GM19023 (cell line): ENCODE data around the gene TNFSF8.

ENCODE experiments used
- ATAC-seq: cut with Tn5 transposase; IDR thresholded peaks from one replicate; pipeline ENCODE4 v1.9.1; 2021; ENCODE audit warnings: mild to moderate bottlenecking, moderate library complexity; ENCODE audit not compliant: unreplicated experiment

Gene TNFSF8

GRCh38 chr9:114930056-114930812, at the start of gene TNFSF8:
Gene TNFSF8, minus strand, starts transcription at chr9:114930591. Its CDS starts 288 bp downstream, at chr9:114930303.
- ATAC-seq = no peak

DNA sequence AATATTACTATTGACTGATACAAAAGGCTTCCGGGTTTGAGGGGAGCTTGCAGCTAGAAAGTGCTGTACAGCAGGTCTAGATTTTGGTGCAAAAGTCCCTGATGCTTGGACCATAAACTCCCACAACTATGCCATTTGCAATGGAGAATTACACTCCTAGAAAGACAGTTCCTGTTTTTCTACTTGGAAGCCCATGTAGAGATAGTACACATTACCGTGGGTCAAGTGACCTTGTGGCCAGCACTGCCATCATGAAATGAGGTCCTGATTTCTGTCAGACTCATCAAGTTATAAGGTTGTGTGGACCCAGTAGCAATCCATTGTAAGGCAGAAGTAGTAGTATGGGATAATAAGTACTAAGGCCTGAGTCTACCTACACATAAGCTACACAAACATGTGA, 42.8 kb upstream of the TNFSF8 start:
- ATAC-seq = no peak

DNA sequence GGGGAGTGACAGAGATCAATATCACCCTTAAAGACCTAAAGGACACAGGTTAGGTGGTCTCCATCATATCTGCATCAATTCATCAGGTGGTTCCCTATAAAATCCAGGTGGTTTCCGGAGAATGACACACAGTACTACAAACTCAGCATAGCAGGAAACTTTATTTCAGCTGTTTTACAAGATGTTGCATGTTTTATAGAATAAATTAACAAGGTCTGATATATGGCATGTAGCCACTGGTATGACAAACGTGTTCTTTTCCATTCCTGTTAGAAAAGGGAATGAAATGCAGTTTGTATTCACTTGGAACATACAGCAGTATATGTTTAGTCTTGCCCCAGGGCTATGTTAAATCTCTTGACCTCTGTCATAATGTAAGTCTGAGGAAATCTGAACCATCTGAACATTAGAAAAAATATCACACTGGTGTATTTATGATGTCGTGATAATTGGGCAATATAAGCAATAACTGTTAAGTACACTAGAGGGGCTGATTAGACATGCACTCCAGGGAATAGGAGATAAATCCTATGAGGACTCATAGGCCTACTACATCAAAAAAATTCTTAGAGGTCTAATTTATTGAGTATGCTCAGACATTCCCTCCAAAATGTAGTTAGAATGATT, 42.2 kb upstream of the TNFSF8 start:
- no peak for ATAC-seq

- no peak for ATAC-seq
These were observed 38.9 kb upstream of the TNFSF8 start for GRCh38 chr9:114969269-114969668.

DNA sequence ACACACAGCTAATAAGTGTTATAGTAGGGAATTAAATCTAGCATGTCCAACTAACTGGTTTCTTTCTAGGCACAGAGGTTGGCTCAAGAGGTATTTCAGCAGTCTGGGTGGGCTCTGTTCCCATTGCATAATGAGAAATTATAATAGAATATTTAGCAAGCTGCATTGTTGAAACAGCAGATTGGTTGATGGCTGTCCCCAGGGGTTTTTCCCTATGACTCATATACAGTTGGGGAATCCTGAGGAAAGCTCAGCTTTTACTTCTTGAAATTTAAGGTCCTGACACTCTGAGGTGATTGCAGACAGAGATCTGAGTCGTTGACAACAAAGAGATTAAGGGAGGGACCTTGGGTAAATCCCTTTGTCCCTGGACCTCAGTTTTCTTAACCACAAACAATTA, 38.3 kb upstream of the TNFSF8 start:
- no peak for ATAC-seq

DNA sequence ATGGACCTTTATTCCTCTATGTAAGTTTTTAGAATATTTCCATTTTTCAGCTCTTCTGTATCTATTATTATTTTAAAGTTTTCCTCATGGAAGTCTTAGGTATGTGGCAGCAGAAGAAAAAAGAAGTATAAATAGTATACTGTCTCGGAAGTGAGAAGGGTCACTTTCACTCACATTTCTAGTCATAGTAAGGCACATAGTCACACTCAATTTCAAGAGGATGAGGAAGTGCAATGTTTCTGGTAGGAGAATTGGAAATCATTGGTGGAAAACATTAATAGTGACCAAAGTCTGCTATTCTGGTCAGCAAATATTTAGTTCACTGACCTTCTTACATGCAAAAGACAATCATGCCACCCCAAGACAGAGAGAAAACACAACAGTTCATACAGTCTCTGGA, 35.2 kb upstream of the TNFSF8 start:
- no peak for ATAC-seq

DNA sequence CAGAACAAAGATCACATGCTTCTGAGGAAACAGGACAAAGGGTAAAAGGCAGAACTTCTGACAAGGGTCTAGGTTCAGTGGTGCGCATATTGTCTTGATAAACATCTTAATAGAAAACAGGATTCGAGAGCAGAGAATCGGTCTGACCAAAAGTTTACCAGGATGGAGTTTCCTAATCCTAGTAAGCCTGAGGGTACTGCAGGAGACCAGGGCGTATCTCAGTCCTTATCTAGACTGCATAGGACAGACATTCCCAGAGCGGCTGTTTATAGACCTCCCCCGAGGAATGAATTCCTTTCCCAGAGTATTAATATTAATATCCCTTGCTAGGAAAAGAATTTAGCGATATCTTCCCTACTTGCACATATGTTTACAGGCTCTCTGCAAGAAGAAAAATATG, 32.4 kb upstream of the TNFSF8 start:
- no peak for ATAC-seq

DNA sequence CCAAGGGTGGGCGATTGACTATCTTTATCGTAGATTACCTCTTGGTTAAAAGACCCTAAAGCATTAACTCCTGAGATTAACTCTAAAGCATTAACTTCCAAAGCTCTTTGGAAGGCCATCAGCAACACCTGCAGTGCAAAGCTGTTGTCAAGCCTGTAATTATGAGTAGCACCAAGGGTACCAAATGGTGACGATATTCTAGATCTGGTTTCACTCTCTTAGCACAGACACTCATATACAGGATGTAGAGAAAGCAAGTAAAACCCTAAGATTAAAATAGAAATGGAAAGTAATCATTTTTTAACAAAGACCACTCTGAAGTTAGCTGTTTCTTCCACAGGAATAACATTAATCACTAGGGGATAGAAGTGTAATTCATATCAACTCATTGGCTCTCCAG, 29.9 kb upstream of the TNFSF8 start:
- no peak for ATAC-seq

- no peak for ATAC-seq
These were observed 28.4 kb upstream of the TNFSF8 start for GRCh38 chr9:114958844-114959235.

- ATAC-seq = no peak
These were observed 27.8 kb upstream of the TNFSF8 start for GRCh38 chr9:114958021-114958843.

GRCh38 chr9:114957558-114957957, 27.2 kb upstream of the TNFSF8 start:
- ATAC-seq = no peak

DNA sequence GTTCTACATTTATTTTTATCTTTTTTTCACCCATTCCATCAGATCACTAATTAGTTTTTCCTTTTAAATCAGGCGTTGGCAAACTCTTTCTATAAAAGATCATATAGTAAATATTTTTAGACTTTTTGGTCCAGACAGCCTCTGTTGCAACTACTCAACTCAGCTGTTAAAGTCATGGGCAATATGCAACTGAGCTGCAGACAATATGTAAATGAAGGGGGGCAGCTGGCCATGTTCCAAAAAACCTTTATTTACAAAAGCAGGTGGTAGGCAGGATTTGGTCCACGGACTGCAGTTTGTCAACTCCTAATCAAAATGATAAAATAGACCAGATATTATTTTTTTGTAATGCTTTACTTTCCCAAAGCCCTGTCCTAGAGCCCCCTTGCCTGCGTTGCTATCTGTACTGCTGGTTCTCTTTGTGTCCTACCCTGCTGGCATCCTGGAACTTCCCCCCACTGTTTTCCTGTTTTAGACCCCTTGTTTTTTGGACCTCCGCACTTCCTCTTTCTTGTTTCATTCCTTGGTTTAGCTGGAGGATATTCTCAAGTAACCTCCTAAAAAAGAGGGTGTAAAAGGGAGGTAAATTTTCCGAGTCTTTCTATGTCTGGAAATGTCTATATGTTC, 24.7 kb upstream of the TNFSF8 start:
- ATAC-seq = no peak

GRCh38 chr9:114953959-114954358, 23.6 kb upstream of the TNFSF8 start:
- ATAC-seq = no peak

- ATAC-seq = no peak
These were observed 22.7 kb upstream of the TNFSF8 start for GRCh38 chr9:114953046-114953445.

DNA sequence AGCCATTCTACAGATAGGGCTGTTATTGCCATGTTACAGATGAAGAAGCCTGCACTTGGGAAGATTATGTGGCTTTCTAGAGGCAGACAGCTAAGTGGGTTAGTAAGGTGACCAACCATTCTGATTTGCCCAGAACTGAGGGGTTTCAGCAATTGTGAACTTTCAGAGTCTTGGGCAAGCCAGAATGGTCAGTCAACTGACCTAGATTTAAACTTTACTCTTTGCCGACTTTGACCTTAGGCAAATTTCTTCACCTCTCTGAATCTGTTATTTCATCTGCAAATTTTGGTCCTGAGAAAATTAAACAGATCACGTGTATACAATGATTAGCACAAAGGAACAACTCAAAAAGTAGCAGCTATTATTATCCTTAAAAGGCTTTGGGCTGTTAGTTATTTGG, 20.4 kb upstream of the TNFSF8 start:
- ATAC-seq = no peak

DNA sequence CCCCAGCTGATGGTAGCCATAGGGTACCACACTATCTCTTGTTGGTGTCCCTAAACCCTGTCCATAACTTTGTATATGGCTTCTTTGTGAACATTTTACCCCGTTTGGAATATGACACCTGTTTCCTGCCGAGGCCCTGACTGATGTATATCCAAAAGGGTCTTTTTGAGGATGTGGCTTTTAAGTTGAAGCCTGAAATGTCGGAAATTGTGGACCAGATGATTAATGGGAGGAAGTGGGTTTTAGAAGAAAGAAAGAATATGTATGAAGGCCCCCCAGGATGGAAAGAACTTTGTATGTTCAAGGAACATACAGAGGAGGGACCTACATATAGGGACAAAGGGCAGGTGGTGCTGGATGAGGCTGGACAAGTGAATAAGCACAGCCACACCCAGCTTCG, 16.7 kb upstream of the TNFSF8 start:
- ATAC-seq = no peak

DNA sequence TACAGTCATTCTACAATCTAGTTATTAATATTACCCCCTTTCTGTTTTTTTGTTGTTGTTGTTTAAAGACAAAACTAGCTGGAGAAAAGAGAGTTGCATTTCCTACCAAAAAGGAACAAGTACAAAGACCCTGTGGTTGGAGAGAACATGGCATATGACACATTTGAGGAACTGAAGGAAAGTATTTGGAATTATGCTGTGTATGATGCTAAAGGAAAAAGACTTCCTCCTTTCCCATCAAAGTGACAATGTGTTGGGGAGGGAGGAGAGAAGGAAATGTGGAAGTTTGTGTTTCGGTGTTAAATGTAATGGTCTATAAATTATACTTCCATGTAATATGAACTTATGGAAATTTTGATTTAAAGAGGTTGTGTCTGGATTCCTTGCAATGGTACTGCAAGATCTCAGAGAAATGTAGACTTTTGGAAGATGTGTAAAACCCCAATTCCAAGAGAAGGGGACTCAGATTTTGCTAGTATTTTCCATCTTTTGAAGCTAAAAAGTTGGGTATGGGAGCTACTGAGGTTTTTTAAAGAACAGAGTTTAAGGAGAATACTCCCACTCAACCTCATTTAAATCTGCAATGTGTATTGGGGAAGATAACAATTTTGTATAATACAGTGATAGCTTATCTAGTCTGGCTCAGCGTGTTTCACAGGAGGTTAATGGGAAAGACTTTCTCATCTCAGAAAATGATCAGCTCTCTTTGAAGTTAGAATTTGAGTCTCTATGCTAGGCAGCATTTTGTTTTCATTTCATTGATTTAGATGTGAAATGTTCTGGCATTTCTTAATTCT, 15.4 kb upstream of the TNFSF8 start:
- no peak for ATAC-seq

DNA sequence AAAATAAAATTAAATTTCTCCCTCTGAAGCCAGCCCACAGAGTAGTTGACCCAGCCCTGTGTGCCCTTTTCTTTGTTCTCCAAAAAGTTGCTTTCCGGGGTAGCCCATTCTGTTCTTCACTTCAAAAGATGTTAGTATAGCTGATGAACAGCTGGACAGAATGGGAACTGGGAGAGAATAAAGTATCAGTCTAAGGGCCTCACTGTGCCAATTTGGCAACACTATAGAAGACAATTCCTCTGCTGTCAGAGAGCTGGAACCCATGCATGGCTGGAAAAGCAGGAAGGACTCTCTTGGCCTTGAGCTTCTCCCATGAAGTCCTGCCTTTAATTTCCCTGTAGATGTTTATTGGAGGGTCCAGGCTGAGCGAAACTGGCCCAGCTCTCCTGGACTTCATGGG, 11.0 kb upstream of the TNFSF8 start:
- no peak for ATAC-seq

DNA sequence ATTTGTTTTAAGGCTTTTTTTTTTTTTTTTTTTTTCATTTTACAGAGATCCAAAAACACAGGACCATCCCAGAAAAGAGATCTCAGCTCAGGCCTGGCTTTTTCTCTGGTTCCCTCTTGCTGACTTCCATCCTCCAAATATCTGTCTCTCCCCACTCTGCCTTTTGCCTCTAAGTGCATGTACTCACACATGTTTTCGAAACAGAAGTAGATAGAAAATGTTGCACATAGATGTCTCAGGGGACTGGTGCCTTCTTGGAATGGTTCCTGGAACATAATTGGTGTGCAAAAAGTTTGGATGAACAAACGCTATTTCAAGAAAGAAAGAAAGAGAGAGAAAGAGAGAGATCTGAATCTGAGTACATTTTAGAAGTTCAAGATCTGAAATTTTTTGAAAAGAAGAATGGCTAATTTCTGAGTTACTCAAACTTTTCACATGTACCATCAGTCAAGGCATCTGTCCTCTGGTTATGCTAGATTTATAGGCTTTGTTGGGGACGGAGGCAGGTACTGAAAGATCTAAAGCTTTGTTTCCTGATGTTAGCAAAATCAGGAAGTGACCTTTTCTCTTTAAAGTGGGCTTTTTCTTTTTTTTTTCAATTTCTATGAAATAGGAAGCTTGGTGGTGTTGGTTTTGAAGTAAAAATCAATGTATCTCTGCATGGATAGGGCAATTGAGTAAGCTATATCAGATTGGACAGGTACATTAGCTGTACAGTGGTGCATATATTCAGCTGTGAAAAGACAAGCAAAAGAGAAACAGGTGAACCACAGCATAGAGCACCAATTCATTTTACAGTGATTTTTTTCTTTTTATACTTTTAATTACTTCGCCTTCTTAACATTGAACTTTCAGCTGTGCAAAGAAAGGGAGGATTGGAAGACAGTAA, 8.5 kb upstream of the TNFSF8 start:
- ATAC-seq = no peak

DNA sequence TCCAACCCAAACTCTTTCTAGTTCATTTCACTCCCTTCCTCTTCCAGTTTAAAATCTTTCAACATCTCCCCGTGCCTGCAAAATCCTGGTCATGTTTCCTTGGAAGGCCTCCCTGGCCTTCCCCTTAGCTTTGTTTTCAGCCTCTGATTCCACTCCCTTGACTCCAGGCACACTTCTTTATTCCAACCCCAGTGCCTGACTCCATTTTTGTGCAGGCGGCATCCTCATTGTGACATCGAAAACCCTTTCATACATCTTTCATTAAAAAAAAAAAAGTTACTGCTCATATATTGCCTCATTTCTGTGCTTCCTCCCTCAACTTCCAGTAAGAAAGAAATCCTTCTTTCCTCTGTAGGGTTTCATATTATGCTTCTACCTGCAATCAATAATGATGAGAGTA, 7.1 kb upstream of the TNFSF8 start:
- no peak for ATAC-seq
